ENCODE measurements around the gene OR2F2. TPM values are rescaled to one million over a fixed set of nuclear protein-coding genes. Genes with fewer than 3 reads are reported as not detected.

Gene OR2F2
- total and polyA plus RNA-seq, 8 donors, result not detected

GRCh38 chr7:143979359-143979758 is 44.3 kb downstream of the OR2F2 start:
- Histone ChIP-seq H3K27me3 (no peaks in the 10 kb centered on the region), H3K9me3 (no peaks in the 10 kb centered on the region), H3K36me3 (no peaks in the 10 kb centered on the region), H3K4me1 (no peaks in the 10 kb centered on the region), H3K27ac (no peak overlapping the region), H3K4me3 (no peak overlapping the region)
- no peak for ATAC-seq
- DNase-seq, result no peak
- intact Hi-C loops (cut with DNase I), result no loop called here
- TF ChIP-seq CTCF (IDR thresholded peaks at IDR 0.05), result no peak

GRCh38 chr7:143979998-143980397 is 45.0 kb downstream of the OR2F2 start:
- no peak for TF ChIP-seq CTCF (IDR thresholded peaks at IDR 0.05)
- intact Hi-C loops (cut with DNase I), result no loop called here
- H3K27ac ChIP-seq, result no peak overlapping the region
- DNase-seq, result no peak
- H3K4me1 ChIP-seq, result no peaks in the 10 kb centered on the region
- no peaks in the 10 kb centered on the region for H3K27me3 ChIP-seq
- H3K36me3 ChIP-seq, result no peaks in the 10 kb centered on the region
- no peak for ATAC-seq
- no peaks in the 10 kb centered on the region for H3K9me3 ChIP-seq
- H3K4me3 ChIP-seq, result no peak overlapping the region

GRCh38 chr7:143980746-143981510 is 45.9 kb downstream of the OR2F2 start:
- Histone ChIP-seq H3K27me3 (no peaks in the 10 kb centered on the region), H3K27ac (no peak overlapping the region), H3K4me1 (no peaks in the 10 kb centered on the region), H3K36me3 (no peaks in the 10 kb centered on the region), H3K9me3 (no peaks in the 10 kb centered on the region), H3K4me3 (no peak overlapping the region)
- ATAC-seq (no peak), DNase-seq (no peak)
- intact Hi-C loops (cut with DNase I), result no loop called here
- no peak for TF ChIP-seq CTCF (IDR thresholded peaks at IDR 0.05)

- Histone ChIP-seq H3K27me3 (no peaks in the 10 kb centered on the region), H3K36me3 (no peaks in the 10 kb centered on the region), H3K27ac (no peak overlapping the region), H3K9me3 (no peaks in the 10 kb centered on the region), H3K4me1 (no peaks in the 10 kb centered on the region), H3K4me3 (no peak overlapping the region)
- TF ChIP-seq CTCF (IDR thresholded peaks at IDR 0.05), result no peak
- DNase-seq, result no peak
- ATAC-seq, result no peak
- intact Hi-C loops (cut with DNase I), result no loop called here
Measured at GRCh38 chr7:143983960-143984359, 48.9 kb downstream of the OR2F2 start.

Other genes starting within 250 kb of the OR2F2 start
- gene CTAGE6, start 177.5 kb upstream of the OR2F2 start, total RNA-seq, result under 1 TPM; 0.79 to 0.97 TPM
- under 1 TPM in 3 of 6 donors, not detected in 3; 0.10 to 0.27 (median 0.23) TPM for gene CTAGE6, start 177.5 kb upstream of the OR2F2 start, polyA plus RNA-seq (ENCODE audit: insufficient read length in 6 of 6)
- 10 to 100 TPM; 39.4 to 49.3 TPM for gene TCAF1, start 33.1 kb upstream of the OR2F2 start, total RNA-seq
- 100 to 1,000 TPM in 5 of 6 donors, 10 to 100 TPM in 1; 99.0 to 135 (median 104) TPM for gene TCAF1, start 33.1 kb upstream of the OR2F2 start, polyA plus RNA-seq (ENCODE audit: insufficient read length in 6 of 6)
- gene OR2F1, start 19.6 kb downstream of the OR2F2 start, total RNA-seq, result not detected
- under 1 TPM in 4 of 6 donors, not detected in 2; 0.06 to 0.65 (median 0.30) TPM for gene OR2F1, start 19.6 kb downstream of the OR2F2 start, polyA plus RNA-seq (ENCODE audit: insufficient read length in 6 of 6)
- not detected for gene OR6B1, start 65.1 kb downstream of the OR2F2 start, total RNA-seq
- gene OR6B1, start 65.1 kb downstream of the OR2F2 start, polyA plus RNA-seq (ENCODE audit: insufficient read length in 6 of 6), result under 1 TPM in 2 of 6 donors, not detected in 4; 0.03 to 0.06 TPM
- gene OR2A5, start 113.7 kb downstream of the OR2F2 start, total RNA-seq, result not detected
- gene OR2A5, start 113.7 kb downstream of the OR2F2 start, polyA plus RNA-seq (ENCODE audit: insufficient read length in 6 of 6), result under 1 TPM; 0.06 to 0.28 (median 0.15) TPM
- gene OR2A25, start 134.6 kb downstream of the OR2F2 start, total RNA-seq, result not detected
- under 1 TPM in 3 of 6 donors, not detected in 3; 0.08 to 0.17 (median 0.09) TPM for gene OR2A25, start 134.6 kb downstream of the OR2F2 start, polyA plus RNA-seq (ENCODE audit: insufficient read length in 6 of 6)
- not detected for gene OR2A12, start 151.0 kb downstream of the OR2F2 start, total RNA-seq
- under 1 TPM; 0.07 to 0.15 (median 0.09) TPM for gene OR2A12, start 151.0 kb downstream of the OR2F2 start, polyA plus RNA-seq (ENCODE audit: insufficient read length in 6 of 6)
- gene OR2A2, start 174.3 kb downstream of the OR2F2 start, total RNA-seq, result not detected
- not detected for gene OR2A2, start 174.3 kb downstream of the OR2F2 start, polyA plus RNA-seq (ENCODE audit: insufficient read length in 6 of 6)
- gene OR2A14, start 187.9 kb downstream of the OR2F2 start, total RNA-seq, result not detected
- under 1 TPM in 4 of 6 donors, not detected in 2; 0.14 to 0.20 (median 0.15) TPM for gene OR2A14, start 187.9 kb downstream of the OR2F2 start, polyA plus RNA-seq (ENCODE audit: insufficient read length in 6 of 6)
- gene CTAGE4, start 248.2 kb downstream of the OR2F2 start, total RNA-seq, result 1 to 10 TPM; 5.0 to 5.3 TPM
- gene CTAGE4, start 248.2 kb downstream of the OR2F2 start, polyA plus RNA-seq (ENCODE audit: insufficient read length in 6 of 6), result 10 to 100 TPM in 3 of 6 donors, 1 to 10 TPM in 3; 1.7 to 19.5 (median 7.9) TPM

All from left lung (tissue), 10 donors.